ENCODE data around the gene PRXL2B. TPM values are rescaled to one million over a fixed set of nuclear protein-coding genes. Genes with fewer than 3 reads are reported as not detected.

Gene PRXL2B
- total and polyA plus RNA-seq, 4 donors, result 4.6 to 10.2 (median 8.1) TPM

DNA sequence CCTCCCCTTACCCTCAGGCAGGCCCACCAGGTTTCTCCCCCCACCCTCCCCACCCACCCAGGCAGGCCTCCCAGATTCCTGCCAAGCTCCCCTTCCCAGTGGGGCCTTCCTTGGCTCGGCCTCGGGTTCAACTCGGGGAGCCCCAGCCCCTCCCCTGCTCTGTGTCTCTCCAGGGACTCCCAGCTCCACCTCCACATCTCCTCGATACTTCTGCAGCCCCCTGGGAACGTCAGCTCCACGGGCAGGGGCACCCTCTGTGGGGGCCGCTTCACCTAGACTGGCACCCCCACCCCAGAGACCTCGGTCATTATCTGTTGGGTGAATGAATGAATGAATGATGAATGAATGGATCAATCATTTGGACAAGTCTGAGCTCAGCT, 45.5 kb downstream of the PRXL2B start:
- Histone ChIP-seq H3K27me3 (ENCODE audit: control insufficient read depth in 4 of 4, insufficient read depth in 4 of 4, low read length in 3 of 4) (peaks cover 0 to 7% (median 3%) of the 10 kb centered on the region in 4 donors), H3K36me3 (ENCODE audit: control insufficient read depth in 4 of 4, insufficient read depth in 3 of 4, low read depth in 1 of 4, low read length in 3 of 4) (no peaks in the 10 kb centered on the region), H3K27ac (ENCODE audit: low read depth in 1 of 2, low read length in 2 of 2) (no peak overlapping the region), H3K9me3 (ENCODE audit: control insufficient read depth in 4 of 4, low read length in 3 of 4) (peaks cover 0 to 7% (median 5%) of the 10 kb centered on the region in 4 donors), H3K9ac (ENCODE audit: low read depth in 1 of 2, low read length in 2 of 2) (no peak overlapping the region), H3K4me1 (ENCODE audit: control insufficient read depth in 4 of 4, insufficient read depth in 4 of 4, low read length in 3 of 4) (no peaks in the 10 kb centered on the region), H3K4me3 (ENCODE audit: low read depth in 1 of 3, low read length in 3 of 3) (no peak overlapping the region)
- WGBS, result 72% methylated on average over 8 of the region's 8 CpGs
- TF ChIP-seq RAD21 (IDR thresholded peaks at IDR 0.05) (no peak), NR2F2 (IDR thresholded peaks at IDR 0.05) (no peak), EGR1 (IDR thresholded peaks at IDR 0.05; ENCODE audit: low read depth in 2 of 2) (no peak), RXRA (IDR thresholded peaks at IDR 0.05) (no peak)
- TF ChIP-seq, protein P1, sequence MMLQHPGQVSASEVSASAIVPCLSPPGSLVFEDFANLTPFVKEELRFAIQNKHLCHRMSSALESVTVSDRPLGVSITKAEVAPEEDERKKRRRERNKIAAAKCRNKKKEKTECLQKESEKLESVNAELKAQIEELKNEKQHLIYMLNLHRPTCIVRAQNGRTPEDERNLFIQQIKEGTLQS (IDR thresholded peaks at IDR 0.05), result no peak
- DNase-seq (ENCODE audit: low spot score), result no peak

DNA sequence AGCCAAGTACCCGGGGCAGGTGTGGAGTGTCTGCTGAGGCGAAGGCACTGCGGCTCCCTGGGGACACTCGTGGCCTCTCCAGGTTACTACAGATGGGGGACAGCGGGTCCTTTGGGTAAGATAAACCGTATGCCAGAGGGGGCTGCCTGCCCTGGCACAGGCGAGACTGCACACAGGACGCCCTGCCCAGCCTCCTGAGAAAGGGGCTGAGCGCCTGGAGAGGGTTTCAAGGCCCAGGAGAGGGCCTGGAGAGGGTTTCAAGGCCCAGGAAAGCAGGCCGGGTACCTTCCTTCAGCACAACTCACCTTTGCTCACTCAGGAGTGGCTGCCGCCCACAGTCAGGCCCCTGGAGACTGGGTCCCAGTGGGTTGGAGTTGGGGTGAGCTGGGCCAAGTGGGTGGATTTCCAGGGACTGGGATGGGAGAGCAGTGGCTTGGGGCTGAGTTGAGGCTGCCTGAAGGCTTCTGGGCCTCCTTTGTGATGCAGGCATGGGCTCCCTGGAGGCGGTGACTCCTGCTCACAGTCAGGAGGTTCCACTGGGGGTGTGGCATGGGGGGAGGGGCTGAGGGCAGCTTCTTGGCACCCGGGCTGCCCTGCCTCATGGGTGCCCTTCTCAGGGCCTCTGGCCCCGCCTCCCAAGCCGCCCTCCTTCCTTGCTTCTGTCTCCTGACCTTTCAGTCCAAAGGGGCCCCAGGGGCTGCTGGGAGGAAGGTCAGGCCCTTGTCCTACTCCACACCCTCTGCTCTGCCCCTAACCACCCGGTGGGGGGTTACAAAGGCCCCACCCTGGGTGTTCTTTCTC, 46.2 kb downstream of the PRXL2B start, which contains the start of gene MMEL1:
MMEL1 (minus strand) TSS at position 456 of the 801 bp plus-strand sequence. CDS start 3,532 bp downstream, outside the sequence.
- WGBS, result 80% methylated on average over 16 of the region's 16 CpGs
- no peak for DNase-seq (ENCODE audit: low spot score)
- peaks cover 0 to 7% (median 2%) of the 10 kb centered on the region in 4 donors for H3K27me3 ChIP-seq (ENCODE audit: control insufficient read depth in 4 of 4, insufficient read depth in 4 of 4, low read length in 3 of 4)
- no peak within 1 kb of the TSS for H3K9ac ChIP-seq (ENCODE audit: low read depth in 1 of 2, low read length in 2 of 2)
- no peak within 1 kb of the TSS for H3K4me3 ChIP-seq (ENCODE audit: low read depth in 1 of 3, low read length in 3 of 3)
- no peak for TF ChIP-seq GABPA (IDR thresholded peaks at IDR 0.05 in 1 of 2, conservative IDR thresholded peaks at IDR 0.05 in 1 of 2)
- TF ChIP-seq, protein P1 (IDR thresholded peaks at IDR 0.05), result no peak
- TF ChIP-seq HNF4G (IDR thresholded peaks at IDR 0.05), result no peak
- TF ChIP-seq FOXA2 (IDR thresholded peaks at IDR 0.05), result no peak
- no peak for TF ChIP-seq NR2F2 (IDR thresholded peaks at IDR 0.05)
- TF ChIP-seq, protein P2, sequence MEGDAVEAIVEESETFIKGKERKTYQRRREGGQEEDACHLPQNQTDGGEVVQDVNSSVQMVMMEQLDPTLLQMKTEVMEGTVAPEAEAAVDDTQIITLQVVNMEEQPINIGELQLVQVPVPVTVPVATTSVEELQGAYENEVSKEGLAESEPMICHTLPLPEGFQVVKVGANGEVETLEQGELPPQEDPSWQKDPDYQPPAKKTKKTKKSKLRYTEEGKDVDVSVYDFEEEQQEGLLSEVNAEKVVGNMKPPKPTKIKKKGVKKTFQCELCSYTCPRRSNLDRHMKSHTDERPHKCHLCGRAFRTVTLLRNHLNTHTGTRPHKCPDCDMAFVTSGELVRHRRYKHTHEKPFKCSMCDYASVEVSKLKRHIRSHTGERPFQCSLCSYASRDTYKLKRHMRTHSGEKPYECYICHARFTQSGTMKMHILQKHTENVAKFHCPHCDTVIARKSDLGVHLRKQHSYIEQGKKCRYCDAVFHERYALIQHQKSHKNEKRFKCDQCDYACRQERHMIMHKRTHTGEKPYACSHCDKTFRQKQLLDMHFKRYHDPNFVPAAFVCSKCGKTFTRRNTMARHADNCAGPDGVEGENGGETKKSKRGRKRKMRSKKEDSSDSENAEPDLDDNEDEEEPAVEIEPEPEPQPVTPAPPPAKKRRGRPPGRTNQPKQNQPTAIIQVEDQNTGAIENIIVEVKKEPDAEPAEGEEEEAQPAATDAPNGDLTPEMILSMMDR (IDR thresholded peaks at IDR 0.05; ENCODE audit: low read depth, low read length, missing input control), result no peak
- TF ChIP-seq, protein P3, sequence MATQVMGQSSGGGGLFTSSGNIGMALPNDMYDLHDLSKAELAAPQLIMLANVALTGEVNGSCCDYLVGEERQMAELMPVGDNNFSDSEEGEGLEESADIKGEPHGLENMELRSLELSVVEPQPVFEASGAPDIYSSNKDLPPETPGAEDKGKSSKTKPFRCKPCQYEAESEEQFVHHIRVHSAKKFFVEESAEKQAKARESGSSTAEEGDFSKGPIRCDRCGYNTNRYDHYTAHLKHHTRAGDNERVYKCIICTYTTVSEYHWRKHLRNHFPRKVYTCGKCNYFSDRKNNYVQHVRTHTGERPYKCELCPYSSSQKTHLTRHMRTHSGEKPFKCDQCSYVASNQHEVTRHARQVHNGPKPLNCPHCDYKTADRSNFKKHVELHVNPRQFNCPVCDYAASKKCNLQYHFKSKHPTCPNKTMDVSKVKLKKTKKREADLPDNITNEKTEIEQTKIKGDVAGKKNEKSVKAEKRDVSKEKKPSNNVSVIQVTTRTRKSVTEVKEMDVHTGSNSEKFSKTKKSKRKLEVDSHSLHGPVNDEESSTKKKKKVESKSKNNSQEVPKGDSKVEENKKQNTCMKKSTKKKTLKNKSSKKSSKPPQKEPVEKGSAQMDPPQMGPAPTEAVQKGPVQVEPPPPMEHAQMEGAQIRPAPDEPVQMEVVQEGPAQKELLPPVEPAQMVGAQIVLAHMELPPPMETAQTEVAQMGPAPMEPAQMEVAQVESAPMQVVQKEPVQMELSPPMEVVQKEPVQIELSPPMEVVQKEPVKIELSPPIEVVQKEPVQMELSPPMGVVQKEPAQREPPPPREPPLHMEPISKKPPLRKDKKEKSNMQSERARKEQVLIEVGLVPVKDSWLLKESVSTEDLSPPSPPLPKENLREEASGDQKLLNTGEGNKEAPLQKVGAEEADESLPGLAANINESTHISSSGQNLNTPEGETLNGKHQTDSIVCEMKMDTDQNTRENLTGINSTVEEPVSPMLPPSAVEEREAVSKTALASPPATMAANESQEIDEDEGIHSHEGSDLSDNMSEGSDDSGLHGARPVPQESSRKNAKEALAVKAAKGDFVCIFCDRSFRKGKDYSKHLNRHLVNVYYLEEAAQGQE (IDR thresholded peaks at IDR 0.05), result no peak
- no peak for TF ChIP-seq RXRA (IDR thresholded peaks at IDR 0.05)
- no peak for TF ChIP-seq EGR1 (IDR thresholded peaks at IDR 0.05; ENCODE audit: low read depth in 2 of 2)
- peaks cover 0 to 14% (median 8%) of the 10 kb centered on the region in 4 donors for H3K9me3 ChIP-seq (ENCODE audit: control insufficient read depth in 4 of 4, low read length in 3 of 4)
- H3K4me1 ChIP-seq (ENCODE audit: control insufficient read depth in 4 of 4, insufficient read depth in 4 of 4, low read length in 3 of 4), result no peaks in the 10 kb centered on the region
- no peaks in the 10 kb centered on the region for H3K36me3 ChIP-seq (ENCODE audit: control insufficient read depth in 4 of 4, insufficient read depth in 3 of 4, low read depth in 1 of 4, low read length in 3 of 4)
- no peak within 1 kb of the TSS for H3K27ac ChIP-seq (ENCODE audit: low read depth in 1 of 2, low read length in 2 of 2)
